Activated naive CD8-positive, alpha-beta T cell treated with anti-CD3 and anti-CD28 coated beads, Interleukin-2, amount 50 U/mL, for 24 hours (primary cell): ENCODE data around the gene NAPSA.
"Not testable (repeated sequence)": the region's sequence is repeated elsewhere in the genome, so short reads cannot be mapped to it uniquely, and the experiment has no call there.

Source experiments
- ATAC-seq: fragments of 150-1000 bp; cut with Tn5 transposase; one replicate; pipeline ENCODE4 v1.10.0; 2021
- DNase-seq: peaks from one replicate; pipeline ENCODE4 v3.0.0; 2021
- H3K27ac Mint-ChIP-seq: one replicate; pipeline ENCODE4 v1.8.0; 2021; ENCODE audit warnings: mild to moderate bottlenecking, mixed read lengths
- H3K27me3 Mint-ChIP-seq: one replicate; pipeline ENCODE4 v1.8.0; 2021; ENCODE audit warnings: mixed read lengths
- H3K36me3 Mint-ChIP-seq: one replicate; pipeline ENCODE4 v1.8.0; 2021; ENCODE audit warnings: low read depth, mixed read lengths
- H3K4me1 Mint-ChIP-seq: one replicate; pipeline ENCODE4 v1.8.0; 2021; ENCODE audit warnings: mixed read lengths
- H3K4me3 Mint-ChIP-seq: one replicate; pipeline ENCODE4 v1.8.0; 2021; ENCODE audit warnings: mild to moderate bottlenecking, moderate library complexity, mixed read lengths
- H3K9me3 Mint-ChIP-seq: one replicate; pipeline ENCODE4 v1.8.0; 2021; ENCODE audit warnings: mixed read lengths

Gene NAPSA

DNA sequence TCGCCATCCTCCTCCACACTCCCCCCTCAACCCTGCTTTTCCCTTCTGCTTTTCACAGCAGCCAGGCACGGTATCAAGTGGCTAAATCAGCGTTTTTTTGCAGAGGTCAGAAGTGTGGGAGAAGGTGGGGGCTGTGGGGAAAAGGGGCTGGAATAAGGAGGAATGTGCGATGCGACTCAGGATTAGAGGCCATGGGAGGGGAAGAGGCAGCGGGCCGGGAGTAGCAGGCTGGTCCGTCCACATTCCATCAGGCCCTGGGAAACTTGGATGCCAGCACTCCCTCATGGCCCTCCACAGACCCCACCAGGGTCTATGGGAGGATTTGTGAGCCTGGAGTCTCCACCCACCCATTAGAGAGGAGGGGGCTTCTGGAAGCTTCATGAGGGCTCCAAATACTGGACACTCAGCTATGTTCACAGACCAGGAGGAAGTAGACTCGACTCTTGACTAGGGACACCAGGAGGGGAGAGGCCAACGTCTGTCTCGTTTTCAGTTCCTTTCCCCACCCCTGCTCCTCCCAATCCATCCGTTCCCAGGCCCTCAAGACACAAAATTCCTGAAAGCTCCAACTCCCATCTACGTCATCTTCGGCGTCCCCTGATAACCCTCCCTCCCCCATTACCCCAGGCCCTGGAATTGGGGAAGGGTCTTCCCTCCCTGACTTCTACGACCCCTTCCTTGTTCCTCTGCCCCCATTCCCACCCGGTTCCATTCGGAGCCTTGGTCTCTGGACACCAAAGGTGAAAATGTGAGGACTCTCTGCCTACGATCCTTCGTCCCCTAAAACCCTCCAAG, 33.0 kb downstream of the NAPSA start:
- DNase-seq (no peak), ATAC-seq (no peak)
- Mint-ChIP-seq H3K36me3 (peaks cover 21% of the 10 kb centered on the region), H3K27ac (no peak overlapping the region), H3K4me3 (peak overlapping the region; percentile 49), H3K27me3 (peaks cover 59% of the 10 kb centered on the region), H3K4me1 (peaks cover 57% of the 10 kb centered on the region), H3K9me3 (peaks cover 5% of the 10 kb centered on the region)

DNA sequence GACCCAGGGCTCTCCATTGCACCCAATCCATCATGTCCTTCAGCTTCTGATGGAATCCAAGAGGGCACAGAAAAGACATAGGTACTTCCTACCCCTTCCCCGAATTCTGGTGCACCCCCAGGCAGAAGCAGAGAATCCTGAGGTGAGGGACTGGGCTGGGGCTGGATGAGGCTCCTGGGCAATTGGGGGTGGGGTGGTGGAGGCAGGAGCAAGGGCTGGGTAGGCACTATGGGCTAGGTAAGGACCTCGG, 33.5 kb downstream of the NAPSA start:
- peaks cover 21% of the 10 kb centered on the region for H3K36me3 Mint-ChIP-seq
- no peak for DNase-seq
- peaks cover 63% of the 10 kb centered on the region for H3K4me1 Mint-ChIP-seq
- peaks cover 64% of the 10 kb centered on the region for H3K27me3 Mint-ChIP-seq
- H3K4me3 Mint-ChIP-seq: peak overlapping the region; percentile 54
- ATAC-seq: no peak
- H3K9me3 Mint-ChIP-seq: peaks cover 5% of the 10 kb centered on the region
- no peak overlapping the region for H3K27ac Mint-ChIP-seq

DNA sequence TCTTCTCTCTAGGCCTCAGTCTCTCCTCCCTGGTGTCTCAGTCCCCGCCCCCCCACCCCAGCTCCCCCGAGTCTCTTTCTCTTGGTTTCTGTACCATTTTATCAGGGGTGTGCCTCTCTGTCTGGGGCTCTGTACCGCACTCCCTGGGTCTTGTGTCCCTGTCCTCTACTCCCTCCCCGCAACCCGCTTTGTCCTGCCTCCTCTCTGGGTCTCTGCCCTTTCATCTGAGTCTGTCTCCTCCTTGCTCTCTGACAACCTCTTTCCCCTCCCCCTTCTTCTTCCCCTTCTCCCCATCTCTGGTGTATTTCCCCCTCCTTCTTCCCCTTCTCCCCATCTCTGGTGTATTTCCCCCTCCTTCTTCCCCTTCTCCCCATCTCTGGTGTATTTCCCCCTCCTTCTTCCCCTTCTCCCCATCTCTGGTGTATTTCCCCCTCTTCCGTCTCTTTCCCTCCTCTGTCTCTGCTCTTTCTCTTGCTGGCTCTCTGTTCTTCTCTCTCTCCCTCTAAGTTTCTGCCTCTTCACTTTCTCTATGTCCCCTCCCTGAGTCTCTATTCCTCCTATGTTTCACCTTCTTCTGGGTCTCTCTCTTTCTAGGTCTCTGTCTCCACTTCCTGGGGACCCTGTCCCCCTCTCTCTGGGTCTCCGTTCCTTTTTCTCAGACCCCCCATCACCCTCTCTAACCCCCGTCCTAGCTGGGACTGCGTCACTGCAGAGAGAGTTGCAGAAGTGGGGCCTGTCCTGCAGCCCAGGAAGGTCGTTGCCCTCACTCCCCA, 34.0 kb downstream of the NAPSA start:
- Mint-ChIP-seq H3K4me1 (peaks cover 66% of the 10 kb centered on the region), H3K36me3 (peaks cover 21% of the 10 kb centered on the region), H3K27ac (peak overlapping the region; percentile 2), H3K27me3 (peaks cover 69% of the 10 kb centered on the region), H3K4me3 (peak overlapping the region; percentile 54), H3K9me3 (peaks cover 5% of the 10 kb centered on the region)
- ATAC-seq: no peak
- no peak for DNase-seq

DNA sequence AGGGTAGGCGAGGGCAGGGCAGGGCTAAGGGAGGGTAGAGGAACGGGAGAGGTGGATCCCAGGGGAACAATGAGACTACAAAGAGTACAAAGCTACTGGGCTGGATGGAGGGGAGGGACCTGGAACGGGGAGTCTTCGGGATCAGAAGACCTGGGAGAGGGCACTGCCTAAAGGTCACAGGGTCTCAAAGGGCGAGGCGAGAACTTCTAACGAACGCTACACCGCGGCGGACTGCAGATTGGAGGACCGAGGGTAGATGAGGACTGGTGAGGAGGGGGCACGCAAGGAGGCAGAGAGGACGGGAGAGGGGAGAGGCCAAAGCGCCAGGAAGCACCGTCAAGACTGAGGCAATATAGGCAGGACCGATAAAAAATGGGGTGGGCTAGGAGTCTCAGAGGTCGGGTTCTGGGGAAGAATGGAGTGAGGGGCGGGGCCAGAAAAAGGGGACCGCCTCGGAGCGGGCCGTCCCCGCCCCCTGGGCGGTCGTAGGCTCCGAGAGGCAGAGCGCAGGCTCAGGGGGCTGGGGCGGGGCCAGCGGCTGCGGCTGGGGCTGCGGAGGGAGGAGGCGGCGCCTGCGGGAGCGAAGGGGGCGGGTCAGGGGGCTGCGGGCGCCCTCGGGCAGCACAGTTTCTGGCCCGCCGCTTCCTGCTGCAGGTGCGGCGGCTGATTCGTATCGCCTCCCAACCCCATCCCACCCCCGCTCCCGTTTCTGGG, 34.9 kb downstream of the NAPSA start:
- Mint-ChIP-seq H3K27ac (peak overlapping the region; percentile 35), H3K4me1 (peaks cover 64% of the 10 kb centered on the region), H3K4me3 (peak overlapping the region; percentile 63), H3K9me3 (peaks cover 5% of the 10 kb centered on the region), H3K36me3 (peaks cover 17% of the 10 kb centered on the region), H3K27me3 (peaks cover 70% of the 10 kb centered on the region)
- DNase-seq (peak; percentile 87), ATAC-seq (peak; percentile 45)

DNA sequence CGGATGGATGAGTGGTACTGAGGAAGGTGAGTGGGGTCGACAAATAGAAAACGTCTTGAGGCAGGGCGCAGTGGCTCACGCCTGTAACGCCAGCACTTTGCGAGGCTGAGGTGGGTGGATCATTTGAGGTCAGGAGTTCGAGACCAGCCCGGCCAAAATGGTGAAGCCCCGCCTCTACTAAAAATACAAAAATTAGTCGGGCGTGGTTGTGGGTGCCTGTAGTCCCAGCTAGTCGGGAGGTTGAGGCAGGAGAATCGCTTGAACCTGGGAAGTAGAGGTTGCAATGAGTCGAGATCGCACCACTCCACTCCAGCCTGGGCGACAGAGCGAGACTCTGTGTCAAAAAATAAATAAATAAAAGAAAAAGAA, 35.5 kb downstream of the NAPSA start:
- peaks cover 67% of the 10 kb centered on the region for H3K27me3 Mint-ChIP-seq
- not testable (repeated sequence) for H3K9me3 Mint-ChIP-seq, DNase-seq, ATAC-seq
- peak overlapping the region; percentile 35 for H3K27ac Mint-ChIP-seq
- H3K4me3 Mint-ChIP-seq: peak overlapping the region; percentile 73
- H3K36me3 Mint-ChIP-seq: peaks cover 13% of the 10 kb centered on the region
- H3K4me1 Mint-ChIP-seq: peaks cover 59% of the 10 kb centered on the region

DNA sequence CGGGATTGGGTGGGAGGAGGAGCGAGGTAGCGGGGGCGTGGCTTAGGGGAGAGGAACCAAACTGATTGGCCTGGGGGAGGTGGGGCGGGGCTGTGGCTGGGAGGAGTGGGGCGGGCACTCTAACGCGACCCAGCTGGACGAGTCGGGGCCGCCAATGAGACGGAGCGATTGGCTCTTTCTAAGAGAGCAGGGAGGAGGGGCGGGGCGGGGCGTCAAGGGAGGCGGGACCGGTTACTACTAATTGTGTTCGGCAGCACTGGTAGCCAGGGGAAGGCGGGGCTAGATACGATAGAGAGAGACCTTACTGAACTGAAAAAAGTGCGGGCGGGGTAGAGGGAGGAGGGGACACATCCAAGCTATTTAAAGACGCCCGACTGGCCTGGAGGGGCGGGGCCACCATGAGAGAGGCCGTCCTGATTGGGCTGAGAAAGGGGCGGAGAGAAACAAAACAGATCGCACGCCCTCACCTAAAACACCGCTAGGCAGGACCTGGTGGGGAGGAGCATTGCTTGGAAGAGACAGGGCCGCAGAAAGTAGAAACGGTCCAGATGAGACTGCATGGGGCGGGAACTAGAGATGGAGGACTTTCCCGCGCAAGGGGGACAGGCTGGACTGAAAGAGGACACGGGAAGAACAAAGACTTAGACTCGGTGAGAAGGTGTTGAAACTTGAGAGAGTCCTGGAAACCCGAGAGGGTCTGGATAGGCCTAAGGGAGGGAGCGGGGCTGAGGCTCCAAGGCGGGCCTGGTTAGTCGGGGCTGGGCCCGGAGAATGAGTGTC, 36.1 kb downstream of the NAPSA start, which contains the start of gene KCNC3:
Gene KCNC3, minus strand, starts transcription at position 232 of the 780 bp plus-strand sequence. CDS start 295 bp downstream, outside the sequence.
- ATAC-seq: peak; percentile 59
- Mint-ChIP-seq H3K27me3 (peaks cover 72% of the 10 kb centered on the region), H3K36me3 (peaks cover 13% of the 10 kb centered on the region), H3K4me1 (peaks cover 56% of the 10 kb centered on the region), H3K4me3 (peak within 1 kb of the TSS; percentile 73), H3K9me3 (peaks cover 5% of the 10 kb centered on the region), H3K27ac (peak within 1 kb of the TSS; percentile 35)
- peak; percentile 93 for DNase-seq

DNA sequence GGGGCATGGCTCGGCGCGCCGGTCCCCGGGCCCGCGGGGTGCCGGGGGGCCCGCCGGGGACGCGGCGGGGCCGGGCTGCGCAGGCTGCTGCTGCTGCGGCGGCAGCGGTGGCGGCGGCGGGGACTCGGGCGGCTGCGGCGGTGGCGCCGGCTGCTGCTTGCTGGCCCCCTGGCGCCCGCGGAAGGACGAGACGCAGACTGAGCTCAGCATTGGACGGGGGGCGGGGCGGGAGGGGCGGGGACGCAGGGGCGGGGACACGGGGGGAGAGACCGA, 36.6 kb downstream of the NAPSA start:
- Mint-ChIP-seq H3K36me3 (peaks cover 12% of the 10 kb centered on the region), H3K4me1 (peaks cover 51% of the 10 kb centered on the region), H3K27ac (no peak overlapping the region), H3K9me3 (peaks cover 5% of the 10 kb centered on the region), H3K4me3 (peak overlapping the region; percentile 73), H3K27me3 (peaks cover 69% of the 10 kb centered on the region)
- DNase-seq: no peak
- no peak for ATAC-seq

DNA sequence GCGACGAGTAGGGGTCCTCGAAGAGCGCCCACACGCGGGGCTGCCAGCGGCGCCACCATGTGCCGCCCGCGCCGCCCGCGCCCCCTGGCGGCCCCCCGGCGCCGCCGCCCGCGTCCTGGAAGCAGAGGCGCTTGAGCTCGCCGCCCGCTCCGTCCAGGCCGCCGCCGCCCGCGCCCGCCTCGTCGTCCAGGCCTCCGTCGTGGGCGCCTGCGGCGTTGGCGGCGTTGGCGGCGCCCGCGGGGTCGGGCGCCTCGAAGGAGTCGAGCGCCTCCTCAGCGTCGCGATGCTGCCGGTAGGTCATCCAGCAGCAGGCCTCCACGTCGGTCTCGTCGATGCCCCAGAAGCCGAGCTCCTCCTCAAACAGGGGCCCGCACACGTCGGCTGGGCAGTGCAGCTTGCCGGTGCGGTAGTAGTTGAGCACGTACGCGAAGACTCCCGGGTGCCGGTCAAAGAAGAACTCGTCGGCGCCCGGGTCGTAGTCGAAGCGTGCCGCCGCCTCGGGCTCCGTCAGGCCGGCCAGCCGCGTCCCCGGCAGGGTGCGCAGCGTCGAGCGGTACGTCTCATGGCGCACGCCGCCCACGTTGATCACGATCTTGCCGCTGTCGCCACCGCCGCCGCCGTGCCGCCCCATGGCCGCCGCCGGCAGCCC, 37.1 kb downstream of the NAPSA start:
- peak; percentile 42 for DNase-seq
- no peak for ATAC-seq
- H3K4me3 Mint-ChIP-seq: no peak overlapping the region
- peaks cover 64% of the 10 kb centered on the region for H3K27me3 Mint-ChIP-seq
- no peak overlapping the region for H3K27ac Mint-ChIP-seq
- peaks cover 8% of the 10 kb centered on the region for H3K36me3 Mint-ChIP-seq
- H3K4me1 Mint-ChIP-seq: peaks cover 46% of the 10 kb centered on the region
- H3K9me3 Mint-ChIP-seq: peaks cover 5% of the 10 kb centered on the region

DNA sequence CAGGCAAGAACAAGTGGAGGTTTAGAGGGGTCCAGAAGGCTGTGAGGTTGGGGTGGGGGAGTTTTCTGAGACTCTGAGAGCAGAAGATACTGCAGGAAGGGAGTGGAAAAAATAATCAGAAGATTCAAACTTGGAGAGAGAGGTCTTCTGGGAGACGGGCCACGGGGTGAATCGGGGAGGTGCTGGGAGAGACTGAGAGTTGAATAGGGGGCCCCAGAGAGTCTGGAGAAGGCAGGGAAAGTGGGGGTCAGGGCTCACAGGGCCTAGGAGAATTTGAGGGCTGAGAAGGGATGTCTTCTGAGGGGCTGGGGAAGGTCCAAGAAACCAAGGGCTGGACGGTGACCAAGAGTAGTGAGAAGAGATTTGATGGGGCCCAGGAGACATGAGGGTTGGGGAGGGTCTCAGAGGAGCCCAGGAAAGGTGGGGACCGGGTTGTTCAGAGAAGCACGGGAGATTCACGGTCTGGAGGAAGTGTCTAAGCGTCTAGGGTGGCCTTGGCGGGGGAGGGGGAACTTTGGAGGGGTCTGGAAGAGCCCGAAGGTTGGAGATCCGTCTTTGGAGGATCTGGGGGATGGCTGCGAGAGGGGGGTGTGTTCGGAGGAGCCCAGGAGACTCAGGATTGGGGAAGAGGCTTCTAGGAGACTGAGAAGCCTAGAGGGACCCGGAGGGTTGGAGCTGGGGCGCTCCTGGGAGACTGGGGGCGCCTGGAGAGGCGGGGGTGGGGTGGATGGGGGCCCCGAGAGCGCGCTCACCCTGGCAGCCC, 37.8 kb downstream of the NAPSA start:
- ATAC-seq: no peak
- H3K9me3 Mint-ChIP-seq: peaks cover 5% of the 10 kb centered on the region
- H3K4me3 Mint-ChIP-seq: peak overlapping the region; percentile 43
- no peak for DNase-seq
- H3K27ac Mint-ChIP-seq: peak overlapping the region; percentile 17
- peaks cover 8% of the 10 kb centered on the region for H3K36me3 Mint-ChIP-seq
- H3K4me1 Mint-ChIP-seq: peaks cover 42% of the 10 kb centered on the region
- H3K27me3 Mint-ChIP-seq: peaks cover 60% of the 10 kb centered on the region

DNA sequence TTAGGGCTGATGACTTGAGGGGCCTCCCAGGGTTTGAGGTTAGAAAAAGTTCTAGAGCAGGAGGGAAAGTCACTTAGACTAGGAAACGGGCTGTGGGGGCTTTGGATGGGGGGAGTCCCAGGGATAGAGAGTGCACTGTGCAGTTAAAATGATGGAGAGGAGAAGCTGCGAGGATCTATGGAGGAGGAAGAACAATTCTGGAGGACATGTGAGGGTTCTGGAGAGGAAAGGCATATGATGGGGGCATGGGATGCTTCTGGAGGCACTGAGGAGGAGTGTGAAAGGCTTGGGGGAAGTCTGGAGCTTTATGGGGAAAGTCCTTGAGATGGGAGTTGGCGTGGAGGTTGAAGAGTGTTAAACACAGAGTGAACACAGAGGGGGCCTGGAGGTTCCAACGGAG, 38.4 kb downstream of the NAPSA start:
- peaks cover 54% of the 10 kb centered on the region for H3K27me3 Mint-ChIP-seq
- DNase-seq (no peak), ATAC-seq (no peak)
- peaks cover 37% of the 10 kb centered on the region for H3K4me1 Mint-ChIP-seq
- peaks cover 5% of the 10 kb centered on the region for H3K9me3 Mint-ChIP-seq
- peaks cover 8% of the 10 kb centered on the region for H3K36me3 Mint-ChIP-seq
- H3K27ac Mint-ChIP-seq: peak overlapping the region; percentile 17
- peak overlapping the region; percentile 43 for H3K4me3 Mint-ChIP-seq

DNA sequence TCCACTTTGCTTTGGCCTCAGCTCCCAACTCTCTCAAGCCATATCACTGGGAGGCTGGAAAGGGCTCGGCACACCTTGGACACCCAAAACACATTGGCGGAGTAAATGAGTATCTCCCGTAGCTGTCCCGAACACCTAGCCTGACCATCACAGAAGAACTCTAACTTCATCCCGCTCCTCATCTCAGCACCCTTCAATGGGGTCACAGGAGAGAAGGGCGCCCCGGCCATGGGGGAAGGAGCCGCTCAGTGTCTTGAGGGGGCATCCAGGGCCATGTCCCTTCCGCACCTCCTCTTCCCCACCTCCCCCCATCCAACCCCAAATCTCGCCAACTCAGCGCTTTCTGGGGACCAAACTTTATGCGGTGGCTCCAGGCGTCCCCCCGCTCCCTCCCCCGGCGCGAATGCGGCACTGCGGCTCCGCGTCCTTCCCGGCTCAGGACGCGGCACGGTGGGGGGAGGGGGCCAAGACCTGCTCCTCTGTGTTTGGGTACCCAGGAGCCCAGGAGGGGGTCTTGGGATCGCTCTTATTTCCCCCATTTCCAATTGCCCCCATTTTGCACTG, 39.3 kb downstream of the NAPSA start:
- Mint-ChIP-seq H3K27ac (no peak overlapping the region), H3K4me1 (peaks cover 29% of the 10 kb centered on the region), H3K36me3 (peaks cover 8% of the 10 kb centered on the region), H3K27me3 (peaks cover 47% of the 10 kb centered on the region), H3K4me3 (no peak overlapping the region), H3K9me3 (peaks cover 5% of the 10 kb centered on the region)
- DNase-seq (no peak), ATAC-seq (no peak)

DNA sequence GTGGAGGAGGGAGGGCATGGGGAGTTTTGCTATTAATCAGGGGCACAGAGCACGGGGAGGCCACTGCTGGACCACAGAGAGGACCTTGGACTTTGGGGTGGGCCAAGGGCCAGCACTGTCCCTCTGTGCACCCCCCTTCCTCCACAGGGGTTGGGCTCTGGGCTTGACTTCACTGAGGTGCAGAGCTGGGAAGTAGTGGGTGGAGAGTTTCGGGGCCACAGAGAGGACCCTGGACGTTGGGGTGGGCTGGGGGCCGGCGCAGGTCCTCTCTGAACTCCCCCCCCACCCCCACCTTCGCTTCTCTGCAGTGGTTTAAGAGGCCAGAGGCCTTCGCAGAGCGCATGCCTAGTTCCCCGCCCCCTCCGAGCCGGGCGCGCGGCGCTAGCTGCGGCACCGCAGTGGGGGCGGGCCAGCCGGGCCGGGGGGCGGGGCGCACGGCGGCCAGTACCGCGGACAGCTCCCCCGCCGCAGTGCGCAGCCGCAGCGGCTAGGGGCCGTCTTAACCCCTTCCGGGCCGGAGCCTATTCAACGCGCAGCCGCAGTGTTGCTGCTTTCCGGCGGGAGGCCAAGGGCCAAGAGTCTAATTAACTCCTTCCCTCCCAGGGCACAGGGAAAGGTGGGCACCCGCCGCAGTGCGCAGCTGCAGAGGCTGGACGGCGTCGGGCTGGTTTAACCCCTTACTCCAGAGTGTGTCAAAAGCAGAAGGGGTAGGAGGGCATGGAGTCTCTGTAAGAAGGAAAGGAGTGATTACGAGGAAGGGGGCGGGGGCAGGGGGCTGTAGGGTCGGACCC, 39.9 kb downstream of the NAPSA start:
- Mint-ChIP-seq H3K27me3 (peaks cover 43% of the 10 kb centered on the region), H3K27ac (no peak overlapping the region), H3K9me3 (peaks cover 5% of the 10 kb centered on the region), H3K36me3 (peaks cover 8% of the 10 kb centered on the region), H3K4me3 (no peak overlapping the region), H3K4me1 (peaks cover 25% of the 10 kb centered on the region)
- ATAC-seq (peak; percentile 42), DNase-seq (peak; percentile 78)
